GM12878 (cell line): ENCODE results near the gene BRINP3. TPM values are rescaled to one million over a fixed set of nuclear protein-coding genes. Genes with fewer than 3 reads are reported as not detected.

Experiments used
- ATAC-seq: fragments of 200-7000 bp; cut with Tn5 transposase; 3 replicates; pipeline ENCODE4 v1.9.1; 2020; ENCODE audit warnings: mild to moderate bottlenecking, moderate library complexity
- BruUV-seq: library from RNA; stranded (reverse); fragments of 400-500 nt; replicated peaks from 2 replicates; lab custom pipeline; 2021; lab: Mats Ljungman, UMichigan
- CTCF ChIA-PET: fragments of 300-600 bp; sonication (Branson Sonifier 250); formaldehyde crosslinking; extraction: SDS; loops from one replicate; lab custom pipeline; 2021; ENCODE audit warnings: inconsistent platforms; lab: Yijun Ruan, JAX
- POLR2A ChIA-PET: fragments of 350-600 bp; formaldehyde crosslinking; extraction: SDS; loops from one replicate; lab custom pipeline; 2021; ENCODE audit warnings: inconsistent platforms; lab: Charles Lee
- RAD21 ChIA-PET: fragments of 300-600 bp; sonication (Branson Sonifier 250); formaldehyde crosslinking; loops from one replicate; lab custom pipeline; 2023; ENCODE audit warnings: antibody characterized with exemption; ENCODE audit not compliant: unreplicated experiment; lab: Charles Lee
- SMC1A ChIA-PET: fragments of 300-600 bp; sonication (Branson Sonifier 250); formaldehyde crosslinking; loops from one replicate; lab custom pipeline; 2023; ENCODE audit not compliant: unreplicated experiment, uncharacterized antibody; lab: Charles Lee
- DNase-seq: peaks from one replicate; pipeline ENCODE4 v3.0.0-alpha.2; 2011; ENCODE audit warnings: low read depth, low spot score
- FAIRE-seq: peaks from 3 replicates; lab custom pipeline; 2011; peaks lifted over from hg19 to GRCh38; lab: Jason Lieb, UNC
- H2AFZ ChIP-seq: 2 replicates; pipeline ENCODE4 v1.6.0; 2011; ENCODE audit warnings: low read depth, low read length, control low read depth; ENCODE audit not compliant: control insufficient read depth
- H3K27ac ChIP-seq: 2 replicates; pipeline ENCODE4 v1.5.1; 2011; ENCODE audit warnings: control low read depth; ENCODE audit not compliant: control insufficient read depth, insufficient read depth
- H3K27me3 ChIP-seq, 2 experiments: replicated peaks in 1 of 2; 2 replicates each; pipeline versions ENCODE4 v1.6.0 to v1.6.1; 2011; ENCODE audit warnings: low read length in 1 of 2; ENCODE audit not compliant: control insufficient read depth in 2 of 2, insufficient read depth in 2 of 2
- H3K36me3 ChIP-seq, 2 experiments: 2 replicates each; pipeline ENCODE4 v1.5.1; 2011; ENCODE audit warnings: low read length in 1 of 2; ENCODE audit not compliant: control insufficient read depth in 2 of 2, insufficient read depth in 2 of 2
- H3K4me1 ChIP-seq: 2 replicates; pipeline ENCODE4 v1.6.1; 2011; ENCODE audit warnings: mild to moderate bottlenecking, low read length, moderate library complexity, mixed read lengths; ENCODE audit not compliant: control insufficient read depth, insufficient read depth
- H3K4me2 ChIP-seq: 2 replicates; pipeline ENCODE4 v1.6.0; 2011; ENCODE audit warnings: control low read depth; ENCODE audit not compliant: control insufficient read depth, insufficient read depth
- H3K4me3 ChIP-seq: fragments of 200-600 bp; sonication (generic); 2 replicates; pipeline ENCODE4 v1.5.1; 2016
- H3K79me2 ChIP-seq: 2 replicates; pipeline ENCODE4 v1.6.0; 2011; ENCODE audit warnings: low read length; ENCODE audit not compliant: control insufficient read depth, insufficient read depth
- H3K9ac ChIP-seq: 2 replicates; pipeline ENCODE4 v1.8.0; 2011; ENCODE audit warnings: low read length, control low read depth, mixed read lengths; ENCODE audit not compliant: control insufficient read depth, insufficient read depth
- H3K9me3 ChIP-seq: replicated peaks from 3 replicates; pipeline ENCODE4 v1.5.1; 2011; ENCODE audit warnings: mild to moderate bottlenecking, low read length; ENCODE audit not compliant: control insufficient read depth, insufficient read depth
- H4K20me1 ChIP-seq: 2 replicates; pipeline ENCODE4 v1.6.0; 2011; ENCODE audit not compliant: control insufficient read depth, insufficient read depth
- GABPA ChIP-seq: IDR thresholded peaks from 2 replicates; pipeline ENCODE4 v1.6.1; 2014; ENCODE audit warnings: antibody characterized with exemption, low read depth, mild to moderate bottlenecking, inconsistent platforms
- JUNB ChIP-seq: IDR thresholded peaks from 2 replicates; pipeline ENCODE4 v1.6.1; 2016; ENCODE audit warnings: antibody characterized with exemption, mild to moderate bottlenecking
- JUND ChIP-seq: IDR thresholded peaks from 2 replicates; pipeline ENCODE4 v1.6.1; 2012; ENCODE audit warnings: low read depth, mild to moderate bottlenecking, low read length, improper control_type of control experiment, moderate library complexity
- MXI1 ChIP-seq: fragments of 150-350 bp; IDR thresholded peaks from 2 replicates; pipeline ENCODE4 v1.6.1; 2011; ENCODE audit warnings: low read depth, mild to moderate bottlenecking, inconsistent platforms, low read length, improper control_type of control experiment
- PAX8 ChIP-seq: fragments of 450-650 bp; IDR thresholded peaks from 2 replicates; pipeline ENCODE4 v1.6.1; 2017; ENCODE audit warnings: mild to moderate bottlenecking, moderate library complexity
- PKNOX1 ChIP-seq: fragments of 450-650 bp; IDR thresholded peaks from 2 replicates; pipeline ENCODE4 v1.6.1; 2016; ENCODE audit warnings: mild to moderate bottlenecking
- SUZ12 ChIP-seq: fragments of 200-600 bp; sonication (generic); IDR thresholded peaks from one replicate; pipeline ENCODE4 v1.6.1; 2018; ENCODE audit warnings: antibody characterized with exemption, mild to moderate bottlenecking; ENCODE audit not compliant: unreplicated experiment
- WRNIP1 ChIP-seq: IDR thresholded peaks from 2 replicates; pipeline ENCODE4 v1.6.1; 2011; ENCODE audit warnings: low read depth, low read length, improper control_type of control experiment, borderline replicate concordance
- WGBS: methylation state at CpG from one replicate; pipeline ENCODE4 v1.1.6; 2016; ENCODE audit warnings: low lambda C conversion rate; ENCODE audit not compliant: insufficient replicate concordance, insufficient coverage; ENCODE audit errors: missing lambda C conversion rate; 5-methylcytosine and 5-hydroxymethylcytosine counted together
- in situ Hi-C: fragments of 300-500 bp; cut with MboI; formaldehyde crosslinking; loops from 9 replicates; pipeline ENCODE4 v1.14.3; 2018; ENCODE audit warnings: mixed read lengths
- intact Hi-C: fragments of 100-400 bp; cut with micrococcal nuclease; formaldehyde crosslinking; loops from one replicate; pipeline ENCODE4 v1.14.2; 2022; ENCODE audit not compliant: unreplicated experiment
- polyA plus RNA-seq, 11 experiments: library from polyadenylated mRNA; depleted of rRNA in 4 of 11; unstranded in 6 of 11; stranded (reverse) in 5 of 11; fragments of >200 nt; fragmentation: Nextera tagmentation in 4 of 11; fragmentation: Illumina TruSeq in 1 of 11; extraction: Ambion mirVana in 4 of 11; extraction: Trizol in 1 of 11; gene quantifications; 1 replicate in 1 of 11; 2 replicates in 10 of 11; pipeline versions ENCODE4 v1.2.1 to v1.2.3, GENCODE V29; 2011 to 2016; ENCODE audit warnings: inconsistent platforms in 2 of 11, missing spikeins in 2 of 11, low read depth in 1 of 11
- total RNA-seq, 4 experiments: library from RNA; depleted of rRNA in 3 of 4; stranded (reverse); fragments of >200 nt in 3 of 4; fragmentation: Illumina TruSeq in 1 of 4; extraction: Trizol in 1 of 4; gene quantifications; 2 replicates each; pipeline versions ENCODE4 v1.2.1 to v1.2.3, GENCODE V29; 2013 to 2021
- TF ChIP-seq, protein P1 (sequence below): IDR thresholded peaks from 2 replicates; pipeline ENCODE4 v1.6.1; 2012; ENCODE audit warnings: improper control_type of control experiment, low read depth, low read length; ENCODE audit not compliant: insufficient replicate concordance
- TF ChIP-seq, protein P2 (sequence below): IDR thresholded peaks from 2 replicates; pipeline ENCODE4 v1.6.1; 2012; ENCODE audit warnings: low read depth, low read length, improper control_type of control experiment

The BRINP3 gene
- total and polyA plus RNA-seq, 10 of the 15 experiments (the other 5 are each of a cell fraction or from before 2014, with no cell fraction given), result under 0.01 TPM; not detected in 9

DNA sequence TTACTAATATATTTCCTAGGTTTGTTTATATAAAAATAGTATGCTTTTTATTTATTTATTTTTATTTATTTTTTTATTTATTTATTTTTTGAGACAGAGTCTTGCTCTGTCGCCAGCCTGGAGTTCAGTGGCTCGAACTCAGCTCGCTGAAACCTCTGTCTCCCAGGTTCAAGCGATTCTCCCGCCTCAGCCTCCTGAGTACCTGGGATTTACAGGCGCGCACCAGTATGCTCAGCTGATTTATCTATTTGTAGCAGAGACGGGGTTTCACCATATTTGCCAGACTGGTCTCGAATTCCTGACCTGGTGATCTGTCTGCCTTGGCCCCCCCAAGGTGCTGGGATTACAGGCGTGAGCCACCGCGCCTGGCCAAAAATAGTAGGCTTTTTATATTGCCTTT lies 33.2 kb downstream of the BRINP3 start (continued):
- no peak for TF ChIP-seq PKNOX1
- no peak for TF ChIP-seq PAX8
- no peak for TF ChIP-seq JUNB
- TF ChIP-seq, protein P1, sequence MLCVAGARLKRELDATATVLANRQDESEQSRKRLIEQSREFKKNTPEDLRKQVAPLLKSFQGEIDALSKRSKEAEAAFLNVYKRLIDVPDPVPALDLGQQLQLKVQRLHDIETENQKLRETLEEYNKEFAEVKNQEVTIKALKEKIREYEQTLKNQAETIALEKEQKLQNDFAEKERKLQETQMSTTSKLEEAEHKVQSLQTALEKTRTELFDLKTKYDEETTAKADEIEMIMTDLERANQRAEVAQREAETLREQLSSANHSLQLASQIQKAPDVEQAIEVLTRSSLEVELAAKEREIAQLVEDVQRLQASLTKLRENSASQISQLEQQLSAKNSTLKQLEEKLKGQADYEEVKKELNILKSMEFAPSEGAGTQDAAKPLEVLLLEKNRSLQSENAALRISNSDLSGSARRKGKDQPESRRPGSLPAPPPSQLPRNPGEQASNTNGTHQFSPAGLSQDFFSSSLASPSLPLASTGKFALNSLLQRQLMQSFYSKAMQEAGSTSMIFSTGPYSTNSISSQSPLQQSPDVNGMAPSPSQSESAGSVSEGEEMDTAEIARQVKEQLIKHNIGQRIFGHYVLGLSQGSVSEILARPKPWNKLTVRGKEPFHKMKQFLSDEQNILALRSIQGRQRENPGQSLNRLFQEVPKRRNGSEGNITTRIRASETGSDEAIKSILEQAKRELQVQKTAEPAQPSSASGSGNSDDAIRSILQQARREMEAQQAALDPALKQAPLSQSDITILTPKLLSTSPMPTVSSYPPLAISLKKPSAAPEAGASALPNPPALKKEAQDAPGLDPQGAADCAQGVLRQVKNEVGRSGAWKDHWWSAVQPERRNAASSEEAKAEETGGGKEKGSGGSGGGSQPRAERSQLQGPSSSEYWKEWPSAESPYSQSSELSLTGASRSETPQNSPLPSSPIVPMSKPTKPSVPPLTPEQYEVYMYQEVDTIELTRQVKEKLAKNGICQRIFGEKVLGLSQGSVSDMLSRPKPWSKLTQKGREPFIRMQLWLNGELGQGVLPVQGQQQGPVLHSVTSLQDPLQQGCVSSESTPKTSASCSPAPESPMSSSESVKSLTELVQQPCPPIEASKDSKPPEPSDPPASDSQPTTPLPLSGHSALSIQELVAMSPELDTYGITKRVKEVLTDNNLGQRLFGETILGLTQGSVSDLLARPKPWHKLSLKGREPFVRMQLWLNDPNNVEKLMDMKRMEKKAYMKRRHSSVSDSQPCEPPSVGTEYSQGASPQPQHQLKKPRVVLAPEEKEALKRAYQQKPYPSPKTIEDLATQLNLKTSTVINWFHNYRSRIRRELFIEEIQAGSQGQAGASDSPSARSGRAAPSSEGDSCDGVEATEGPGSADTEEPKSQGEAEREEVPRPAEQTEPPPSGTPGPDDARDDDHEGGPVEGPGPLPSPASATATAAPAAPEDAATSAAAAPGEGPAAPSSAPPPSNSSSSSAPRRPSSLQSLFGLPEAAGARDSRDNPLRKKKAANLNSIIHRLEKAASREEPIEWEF, result no peak
- no peak for TF ChIP-seq JUND
- TF ChIP-seq SUZ12, result no peak
- no peak for TF ChIP-seq WRNIP1

DNA sequence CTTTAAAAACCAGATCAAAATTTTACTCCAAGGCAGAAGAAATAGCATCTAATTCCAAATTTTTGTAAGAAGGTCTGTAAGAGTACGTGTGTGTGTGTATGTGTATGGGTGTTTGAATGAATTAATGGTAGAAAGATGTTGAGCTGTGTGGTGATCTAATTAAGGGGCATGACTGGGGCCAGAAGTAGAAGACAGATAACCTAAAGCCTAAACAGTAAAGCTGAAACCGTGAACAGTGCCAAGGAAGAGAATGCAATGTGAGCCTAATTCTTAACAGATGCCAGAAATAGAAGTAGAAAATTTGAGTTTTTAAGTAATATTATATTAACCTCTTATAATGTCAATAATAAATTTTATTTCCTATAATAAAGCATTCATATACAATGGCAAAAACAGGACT lies 38.2 kb downstream of the BRINP3 start:
- no peak overlapping the region for H3K4me3 ChIP-seq
- H4K20me1 ChIP-seq, result no peaks in the 10 kb centered on the region
- in situ Hi-C loops, result no loop called here
- no TSS peak for BruUV-seq
- H3K79me2 ChIP-seq, result no peaks in the 10 kb centered on the region
- no peak overlapping the region for H3K4me2 ChIP-seq
- H3K36me3 ChIP-seq, result no peaks in the 10 kb centered on the region
- no peak for ATAC-seq
- POLR2A ChIA-PET, result no interaction called here
- RAD21 ChIA-PET, result no interaction called here
- CTCF ChIA-PET, result no interaction called here
- 2% methylated on average over 2 of the region's 2 CpGs for WGBS
- no peak overlapping the region for H3K9ac ChIP-seq
- no peak overlapping the region for H3K27ac ChIP-seq
- intact Hi-C loops, result loop anchor here (5.0 kb wide), 1 partner anchor 582 kb away; no protein-coding TSS in a partner anchor
- no peaks in the 10 kb centered on the region for H3K27me3 ChIP-seq
- DNase-seq, result no peak
- SMC1A ChIA-PET, result no interaction called here
- no peaks in the 10 kb centered on the region for H3K4me1 ChIP-seq
- H3K9me3 ChIP-seq, result no peaks in the 10 kb centered on the region
- no peak overlapping the region for H2AFZ ChIP-seq
- FAIRE-seq, result no peak
- TF ChIP-seq GABPA, result no peak
- TF ChIP-seq, protein P2, sequence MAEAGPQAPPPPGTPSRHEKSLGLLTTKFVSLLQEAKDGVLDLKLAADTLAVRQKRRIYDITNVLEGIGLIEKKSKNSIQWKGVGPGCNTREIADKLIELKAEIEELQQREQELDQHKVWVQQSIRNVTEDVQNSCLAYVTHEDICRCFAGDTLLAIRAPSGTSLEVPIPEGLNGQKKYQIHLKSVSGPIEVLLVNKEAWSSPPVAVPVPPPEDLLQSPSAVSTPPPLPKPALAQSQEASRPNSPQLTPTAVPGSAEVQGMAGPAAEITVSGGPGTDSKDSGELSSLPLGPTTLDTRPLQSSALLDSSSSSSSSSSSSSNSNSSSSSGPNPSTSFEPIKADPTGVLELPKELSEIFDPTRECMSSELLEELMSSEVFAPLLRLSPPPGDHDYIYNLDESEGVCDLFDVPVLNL, result no peak
- TF ChIP-seq MXI1, result no peak
- TF ChIP-seq, protein P1, result no peak
